ENCODE data around the gene OR1K1. TPM values are rescaled to one million over a fixed set of nuclear protein-coding genes. Genes with fewer than 3 reads are reported as not detected.

Gene OR1K1
- total and polyA plus RNA-seq, 9 of the 15 experiments (the other 6 are each of a cell fraction or from before 2014, with no cell fraction given): not detected

DNA sequence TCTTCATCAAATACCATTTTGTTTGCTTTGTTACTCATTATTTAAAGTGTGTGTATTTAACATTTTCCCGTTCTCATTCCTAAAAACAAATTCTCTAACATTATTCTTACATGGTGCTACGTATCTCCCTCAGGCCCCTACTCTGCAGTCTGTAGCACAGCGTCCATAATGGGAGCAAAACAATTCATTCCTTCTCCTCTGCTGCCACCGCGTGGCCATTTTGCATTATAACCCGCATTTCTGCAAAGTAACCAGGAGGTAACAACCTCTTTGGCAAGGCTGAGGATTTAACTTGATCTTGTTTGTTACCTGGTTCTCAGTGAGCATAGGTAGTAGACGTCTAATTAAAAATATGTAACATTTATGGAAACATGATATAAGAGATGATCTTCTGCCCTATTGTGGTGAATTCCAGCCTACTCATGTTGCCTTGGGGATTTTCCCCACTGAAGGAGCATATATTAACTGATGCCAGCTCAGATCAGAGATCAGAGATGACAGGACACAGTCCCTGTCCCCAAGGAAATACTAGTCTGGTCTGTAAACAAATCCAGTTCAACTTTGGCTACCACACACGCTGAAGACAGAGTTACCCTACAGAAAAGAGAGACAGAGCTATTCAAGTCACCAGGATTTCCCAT is 10.5 kb downstream of the OR1K1 start (continued):
- TF ChIP-seq STAG1 (CRISPR knock-in tag; IDR thresholded peaks at IDR 0.05; ENCODE audit: borderline replicate concordance): peak; percentile 58; the same call in 1 of the 2 replicates
- peak in 1 of 2 experiments; percentile 50; a peak in 2 of 4 replicates for TF ChIP-seq MAZ (CRISPR knock-in tag; conservative IDR thresholded peaks at IDR 0.05 in 1 of 2, IDR thresholded peaks at IDR 0.05 in 1 of 2)
- TF ChIP-seq MED1 (CRISPR knock-in tag; IDR thresholded peaks at IDR 0.05; ENCODE audit: borderline replicate concordance): no peak
- no peak for TF ChIP-seq HDAC2 (IDR thresholded peaks at IDR 0.05)
- TF ChIP-seq MCM7 (IDR thresholded peaks at IDR 0.05): no peak
- TF ChIP-seq NCOA4 (IDR thresholded peaks at IDR 0.05; ENCODE audit: partially characterized antibody): no peak
- no peak for TF ChIP-seq SUPT5H (IDR thresholded peaks at IDR 0.05)
- no peak for TF ChIP-seq ELF1 (tag; IDR thresholded peaks at IDR 0.05)
- TF ChIP-seq, protein P1, sequence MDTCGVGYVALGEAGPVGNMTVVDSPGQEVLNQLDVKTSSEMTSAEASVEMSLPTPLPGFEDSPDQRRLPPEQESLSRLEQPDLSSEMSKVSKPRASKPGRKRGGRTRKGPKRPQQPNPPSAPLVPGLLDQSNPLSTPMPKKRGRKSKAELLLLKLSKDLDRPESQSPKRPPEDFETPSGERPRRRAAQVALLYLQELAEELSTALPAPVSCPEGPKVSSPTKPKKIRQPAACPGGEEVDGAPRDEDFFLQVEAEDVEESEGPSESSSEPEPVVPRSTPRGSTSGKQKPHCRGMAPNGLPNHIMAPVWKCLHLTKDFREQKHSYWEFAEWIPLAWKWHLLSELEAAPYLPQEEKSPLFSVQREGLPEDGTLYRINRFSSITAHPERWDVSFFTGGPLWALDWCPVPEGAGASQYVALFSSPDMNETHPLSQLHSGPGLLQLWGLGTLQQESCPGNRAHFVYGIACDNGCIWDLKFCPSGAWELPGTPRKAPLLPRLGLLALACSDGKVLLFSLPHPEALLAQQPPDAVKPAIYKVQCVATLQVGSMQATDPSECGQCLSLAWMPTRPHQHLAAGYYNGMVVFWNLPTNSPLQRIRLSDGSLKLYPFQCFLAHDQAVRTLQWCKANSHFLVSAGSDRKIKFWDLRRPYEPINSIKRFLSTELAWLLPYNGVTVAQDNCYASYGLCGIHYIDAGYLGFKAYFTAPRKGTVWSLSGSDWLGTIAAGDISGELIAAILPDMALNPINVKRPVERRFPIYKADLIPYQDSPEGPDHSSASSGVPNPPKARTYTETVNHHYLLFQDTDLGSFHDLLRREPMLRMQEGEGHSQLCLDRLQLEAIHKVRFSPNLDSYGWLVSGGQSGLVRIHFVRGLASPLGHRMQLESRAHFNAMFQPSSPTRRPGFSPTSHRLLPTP (IDR thresholded peaks at IDR 0.05; ENCODE audit: borderline replicate concordance, extremely low read depth, insufficient read length): no peak
- no peak for TF ChIP-seq POU5F1 (IDR thresholded peaks at IDR 0.05; ENCODE audit: borderline replicate concordance, low read depth, low read length, partially characterized antibody)
- no peak for TF ChIP-seq PRPF4 (IDR thresholded peaks at IDR 0.05; ENCODE audit: insufficient read depth, low read depth, low read length, poor library complexity, severe bottlenecking)
- TF ChIP-seq, protein P2, sequence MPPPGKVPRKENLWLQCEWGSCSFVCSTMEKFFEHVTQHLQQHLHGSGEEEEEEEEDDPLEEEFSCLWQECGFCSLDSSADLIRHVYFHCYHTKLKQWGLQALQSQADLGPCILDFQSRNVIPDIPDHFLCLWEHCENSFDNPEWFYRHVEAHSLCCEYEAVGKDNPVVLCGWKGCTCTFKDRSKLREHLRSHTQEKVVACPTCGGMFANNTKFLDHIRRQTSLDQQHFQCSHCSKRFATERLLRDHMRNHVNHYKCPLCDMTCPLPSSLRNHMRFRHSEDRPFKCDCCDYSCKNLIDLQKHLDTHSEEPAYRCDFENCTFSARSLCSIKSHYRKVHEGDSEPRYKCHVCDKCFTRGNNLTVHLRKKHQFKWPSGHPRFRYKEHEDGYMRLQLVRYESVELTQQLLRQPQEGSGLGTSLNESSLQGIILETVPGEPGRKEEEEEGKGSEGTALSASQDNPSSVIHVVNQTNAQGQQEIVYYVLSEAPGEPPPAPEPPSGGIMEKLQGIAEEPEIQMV (tag; conservative IDR thresholded peaks at IDR 0.05; ENCODE audit: low read depth): no peak
- no peak for TF ChIP-seq CBX2 (IDR thresholded peaks at IDR 0.05; ENCODE audit: insufficient read depth, low read length, poor library complexity, severe bottlenecking)
